SK-N-SH treated with all-trans-retinoic acid at 6 μM for 48 hours (cell line): ENCODE data around the gene KBTBD13.

Experiments used
- BACH2 ChIP-seq: fragments of 250-450 bp; sonication (Bioruptor Pico); IDR thresholded peaks from 2 replicates; pipeline ENCODE4 v1.9.0; 2021; ENCODE audit warnings: mild to moderate bottlenecking, borderline replicate concordance
- GLIS3 ChIP-seq: fragments of 250-450 bp; sonication (Bioruptor Pico); IDR thresholded peaks from 2 replicates; pipeline ENCODE4 v1.5.0; 2020; ENCODE audit warnings: mild to moderate bottlenecking, moderate library complexity
- ISL1 ChIP-seq: fragments of 250-450 bp; sonication (Bioruptor Pico); IDR thresholded peaks from 2 replicates; pipeline ENCODE4 v2.1.2; 2022; ENCODE audit warnings: mild to moderate bottlenecking, moderate library complexity
- OSR1 ChIP-seq: fragments of 250-450 bp; sonication (Bioruptor Pico); IDR thresholded peaks from 2 replicates; pipeline ENCODE4 v1.8.0; 2022; ENCODE audit warnings: moderate library complexity, mild to moderate bottlenecking, inconsistent platforms
- SNAI2 ChIP-seq: fragments of 250-450 bp; sonication (Bioruptor Pico); IDR thresholded peaks from 2 replicates; pipeline ENCODE4 v1.5.0; 2020; ENCODE audit warnings: mild to moderate bottlenecking, moderate library complexity
- ZFP3 ChIP-seq: fragments of 250-450 bp; sonication (Bioruptor Pico); IDR thresholded peaks from 2 replicates; pipeline ENCODE4 v1.5.0; 2020; ENCODE audit warnings: mild to moderate bottlenecking, moderate library complexity
- ZFP30 ChIP-seq: fragments of 450-650 bp; formaldehyde crosslinking; IDR thresholded peaks from 2 replicates; pipeline ENCODE4 v1.5.0; 2022; ENCODE audit warnings: mild to moderate bottlenecking, moderate library complexity
- ZNF8 ChIP-seq: fragments of 450-650 bp; formaldehyde crosslinking; IDR thresholded peaks from 2 replicates; pipeline ENCODE4 v1.5.0; 2020; ENCODE audit warnings: mild to moderate bottlenecking, moderate library complexity
- TF ChIP-seq, protein P1 (sequence below): fragments of 250-450 bp; sonication (Bioruptor Pico); IDR thresholded peaks from 2 replicates; pipeline ENCODE4 v1.8.0; 2021; ENCODE audit warnings: low read depth, mild to moderate bottlenecking, moderate library complexity, borderline replicate concordance
- TF ChIP-seq, protein P2 (sequence below): fragments of 250-450 bp; sonication (Bioruptor Pico); IDR thresholded peaks from 2 replicates; pipeline ENCODE4 v1.5.1; 2020; ENCODE audit warnings: low read depth, mild to moderate bottlenecking, moderate library complexity

DNA sequence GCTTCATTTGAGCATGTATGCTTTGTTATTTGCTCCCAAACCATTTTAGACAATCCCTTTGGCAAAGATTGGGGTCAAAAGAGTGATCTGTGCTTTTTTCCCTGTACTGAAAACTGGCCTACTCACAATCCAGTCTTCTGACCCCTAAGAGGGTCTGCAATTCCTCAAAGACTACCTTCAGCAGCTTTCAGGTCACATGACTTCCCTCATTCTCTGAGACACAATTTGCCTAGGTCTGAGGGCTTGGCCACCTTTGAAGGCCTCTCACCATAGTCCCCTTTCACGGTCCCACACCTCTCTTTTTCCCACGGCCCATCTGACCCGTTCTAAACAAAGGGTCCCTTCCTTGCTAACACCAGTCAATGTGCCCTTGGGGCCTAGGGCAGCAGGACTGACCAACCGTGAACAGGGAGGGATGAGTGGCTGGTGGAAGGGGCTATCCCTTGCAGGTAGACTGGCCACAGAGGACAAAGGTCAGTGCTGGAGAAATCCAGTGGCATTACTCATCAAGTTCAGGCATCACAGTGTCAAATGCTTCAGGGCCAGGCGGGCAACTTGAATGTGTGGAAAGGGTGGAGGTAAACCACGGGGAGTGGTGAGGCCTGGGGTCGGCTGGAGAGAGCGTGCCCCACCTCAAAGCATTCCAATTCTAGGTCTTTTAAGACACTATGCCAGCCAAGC is 19.5 kb upstream of the KBTBD13 start:
- TF ChIP-seq ZFP3 (CRISPR knock-in tag) (no peak), ISL1 (CRISPR knock-in tag) (no peak), ZNF8 (CRISPR knock-in tag) (no peak), BACH2 (CRISPR knock-in tag) (no peak), SNAI2 (no peak), ZFP30 (CRISPR knock-in tag) (no peak), OSR1 (CRISPR knock-in tag) (no peak), GLIS3 (no peak)
- TF ChIP-seq, protein P1, sequence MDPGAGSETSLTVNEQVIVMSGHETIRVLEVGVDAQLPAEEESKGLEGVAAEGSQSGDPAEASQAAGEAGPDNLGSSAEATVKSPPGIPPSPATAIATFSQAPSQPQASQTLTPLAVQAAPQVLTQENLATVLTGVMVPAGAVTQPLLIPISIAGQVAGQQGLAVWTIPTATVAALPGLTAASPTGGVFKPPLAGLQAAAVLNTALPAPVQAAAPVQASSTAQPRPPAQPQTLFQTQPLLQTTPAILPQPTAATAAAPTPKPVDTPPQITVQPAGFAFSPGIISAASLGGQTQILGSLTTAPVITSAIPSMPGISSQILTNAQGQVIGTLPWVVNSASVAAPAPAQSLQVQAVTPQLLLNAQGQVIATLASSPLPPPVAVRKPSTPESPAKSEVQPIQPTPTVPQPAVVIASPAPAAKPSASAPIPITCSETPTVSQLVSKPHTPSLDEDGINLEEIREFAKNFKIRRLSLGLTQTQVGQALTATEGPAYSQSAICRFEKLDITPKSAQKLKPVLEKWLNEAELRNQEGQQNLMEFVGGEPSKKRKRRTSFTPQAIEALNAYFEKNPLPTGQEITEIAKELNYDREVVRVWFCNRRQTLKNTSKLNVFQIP (CRISPR knock-in tag), result no peak
- TF ChIP-seq, protein P2, sequence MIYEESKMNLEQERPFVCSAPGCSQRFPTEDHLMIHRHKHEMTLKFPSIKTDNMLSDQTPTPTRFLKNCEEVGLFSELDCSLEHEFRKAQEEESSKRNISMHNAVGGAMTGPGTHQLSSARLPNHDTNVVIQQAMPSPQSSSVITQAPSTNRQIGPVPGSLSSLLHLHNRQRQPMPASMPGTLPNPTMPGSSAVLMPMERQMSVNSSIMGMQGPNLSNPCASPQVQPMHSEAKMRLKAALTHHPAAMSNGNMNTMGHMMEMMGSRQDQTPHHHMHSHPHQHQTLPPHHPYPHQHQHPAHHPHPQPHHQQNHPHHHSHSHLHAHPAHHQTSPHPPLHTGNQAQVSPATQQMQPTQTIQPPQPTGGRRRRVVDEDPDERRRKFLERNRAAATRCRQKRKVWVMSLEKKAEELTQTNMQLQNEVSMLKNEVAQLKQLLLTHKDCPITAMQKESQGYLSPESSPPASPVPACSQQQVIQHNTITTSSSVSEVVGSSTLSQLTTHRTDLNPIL (CRISPR knock-in tag), result no peak
